Colonic mucosa (tissue), 4 donors: ENCODE results near the gene COX4I2. TPM values are rescaled to one million over a fixed set of nuclear protein-coding genes. Genes with fewer than 3 reads are reported as not detected.
A peak's percentile ranks its signal among the peaks of the same experiment; 100 is the strongest.

Experiments used
- DNase-seq: peaks from one replicate; pipeline ENCODE4 v3.0.0-alpha.2; 2020
- H3K27ac ChIP-seq: fragments of 200-600 bp; one replicate; pipeline ENCODE4 v1.8.0; 2021
- H3K27me3 ChIP-seq: fragments of 200-600 bp; one replicate; pipeline ENCODE4 v1.8.0; 2021
- H3K36me3 ChIP-seq: fragments of 200-600 bp; one replicate; pipeline ENCODE4 v1.8.0; 2021
- H3K4me1 ChIP-seq: fragments of 200-600 bp; one replicate; pipeline ENCODE4 v1.8.0; 2021; ENCODE audit warnings: mild to moderate bottlenecking
- H3K4me3 ChIP-seq: fragments of 200-600 bp; one replicate; pipeline ENCODE4 v1.8.0; 2021
- H3K9ac ChIP-seq, 2 donors: one replicate each; pipeline ENCODE4 v1.7.0; 2013; ENCODE audit warnings: control low read depth in 2 of 2, low read depth in 2 of 2, low read length in 2 of 2
- H3K9me3 ChIP-seq: fragments of 200-600 bp; one replicate; pipeline ENCODE4 v1.8.0; 2021
- intact Hi-C: fragments of 100-400 bp; cut with DNase I; formaldehyde crosslinking; loops from one replicate; pipeline ENCODE4 v1.14.1; 2022
- total RNA-seq, 2 donors: library from RNA; stranded (reverse); fragmentation: NEBNext Ultra II Directional in 1 of 2; extraction: Animal tissue kit (Norgen Biotek cat#: 25700) in 1 of 2; gene quantifications; one replicate each; pipeline ENCODE4 v1.2.1, GENCODE V29; 2021
- TF ChIP-seq, protein P1 (sequence below): fragments of 200-600 bp; IDR thresholded peaks from one replicate; pipeline ENCODE4 v1.8.0; 2022; ENCODE audit warnings: antibody characterized with exemption, mild to moderate bottlenecking
- donor health status: healthy.
- donor health status: DM: no; HTN: no; CAD: no.
- donor health status: DM: no; HTN: no; CAD: no.

COX4I2 gene
- total RNA-seq, result under 1 TPM in 1 of 2 donors, not detected in 1; 0.52 TPM

DNA sequence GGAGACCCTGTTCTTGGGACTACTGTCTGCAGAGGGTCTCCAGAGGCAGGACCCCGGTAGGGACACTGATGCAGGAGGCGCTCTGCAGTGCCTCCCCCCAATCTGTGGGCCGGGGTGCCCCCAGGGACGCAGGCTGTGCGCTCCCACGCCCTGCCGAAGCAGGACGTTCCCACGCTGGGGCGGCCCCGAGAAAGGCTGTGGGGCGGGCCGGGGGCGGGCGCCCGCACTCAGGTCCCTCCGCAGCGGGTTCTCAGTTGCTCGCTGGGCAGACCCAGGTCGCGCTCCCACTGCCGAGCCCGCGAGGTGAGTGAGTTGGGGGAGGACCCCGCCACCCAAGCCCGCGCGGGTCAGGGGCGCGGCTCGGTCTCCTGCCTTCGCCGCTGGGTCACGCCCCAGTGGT lies at the start of gene COX4I2:
COX4I2 (plus strand) TSS at position 253 of the 400 bp plus-strand sequence. CDS start 1,106 bp downstream, outside the sequence.
- intact Hi-C loops, result loop anchor here (10.0 kb wide), 1 partner anchor 87 kb away; the partner anchor contains the start of gene BCL2L1

DNA sequence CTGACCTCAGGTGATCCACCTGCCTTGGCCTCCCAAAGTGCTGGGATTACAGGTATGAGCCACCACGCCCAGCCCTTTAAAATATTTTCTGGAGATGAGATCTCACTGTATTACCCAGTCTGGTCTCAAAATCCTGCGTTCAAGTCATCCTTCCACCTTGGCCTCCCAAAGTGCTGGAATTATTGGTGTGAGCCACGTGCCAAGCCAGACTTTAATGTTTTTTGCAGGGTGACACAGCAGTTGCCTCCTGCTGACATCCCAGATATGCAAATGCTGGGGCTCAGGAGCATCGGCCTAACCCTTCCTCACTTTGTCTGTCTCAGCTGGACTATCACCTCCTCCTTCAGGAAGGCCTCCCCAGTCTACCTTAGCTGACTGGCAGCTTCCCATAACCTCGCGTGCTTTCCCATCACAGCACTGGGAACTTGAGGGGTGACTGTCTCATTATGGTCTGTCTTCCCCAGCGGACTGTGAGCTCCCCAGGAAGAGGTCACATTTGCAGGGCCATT lies 46.9 kb upstream of the COX4I2 start:
- TF ChIP-seq, protein P1, sequence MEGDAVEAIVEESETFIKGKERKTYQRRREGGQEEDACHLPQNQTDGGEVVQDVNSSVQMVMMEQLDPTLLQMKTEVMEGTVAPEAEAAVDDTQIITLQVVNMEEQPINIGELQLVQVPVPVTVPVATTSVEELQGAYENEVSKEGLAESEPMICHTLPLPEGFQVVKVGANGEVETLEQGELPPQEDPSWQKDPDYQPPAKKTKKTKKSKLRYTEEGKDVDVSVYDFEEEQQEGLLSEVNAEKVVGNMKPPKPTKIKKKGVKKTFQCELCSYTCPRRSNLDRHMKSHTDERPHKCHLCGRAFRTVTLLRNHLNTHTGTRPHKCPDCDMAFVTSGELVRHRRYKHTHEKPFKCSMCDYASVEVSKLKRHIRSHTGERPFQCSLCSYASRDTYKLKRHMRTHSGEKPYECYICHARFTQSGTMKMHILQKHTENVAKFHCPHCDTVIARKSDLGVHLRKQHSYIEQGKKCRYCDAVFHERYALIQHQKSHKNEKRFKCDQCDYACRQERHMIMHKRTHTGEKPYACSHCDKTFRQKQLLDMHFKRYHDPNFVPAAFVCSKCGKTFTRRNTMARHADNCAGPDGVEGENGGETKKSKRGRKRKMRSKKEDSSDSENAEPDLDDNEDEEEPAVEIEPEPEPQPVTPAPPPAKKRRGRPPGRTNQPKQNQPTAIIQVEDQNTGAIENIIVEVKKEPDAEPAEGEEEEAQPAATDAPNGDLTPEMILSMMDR, result no peak
- no peak for DNase-seq
- Histone ChIP-seq H3K4me1 (peaks cover 6% of the 10 kb centered on the region), H3K9me3 (no peaks in the 10 kb centered on the region), H3K27ac (no peak overlapping the region), H3K9ac (no peak overlapping the region), H3K27me3 (no peaks in the 10 kb centered on the region), H3K4me3 (no peak overlapping the region), H3K36me3 (no peaks in the 10 kb centered on the region)
- intact Hi-C loops, result no loop called here

More for the DNA sequence above, at the start of gene COX4I2:
- no peak within 1 kb of the TSS for H3K4me3 ChIP-seq
- TF ChIP-seq, protein P1, result no peak
- no peaks in the 10 kb centered on the region for H3K4me1 ChIP-seq
- H3K27ac ChIP-seq, result no peak within 1 kb of the TSS
- H3K27me3 ChIP-seq, result no peaks in the 10 kb centered on the region
- no peaks in the 10 kb centered on the region for H3K36me3 ChIP-seq
- no peaks in the 10 kb centered on the region for H3K9me3 ChIP-seq
- H3K9ac ChIP-seq, result no peak within 1 kb of the TSS
- no peak for DNase-seq

DNA sequence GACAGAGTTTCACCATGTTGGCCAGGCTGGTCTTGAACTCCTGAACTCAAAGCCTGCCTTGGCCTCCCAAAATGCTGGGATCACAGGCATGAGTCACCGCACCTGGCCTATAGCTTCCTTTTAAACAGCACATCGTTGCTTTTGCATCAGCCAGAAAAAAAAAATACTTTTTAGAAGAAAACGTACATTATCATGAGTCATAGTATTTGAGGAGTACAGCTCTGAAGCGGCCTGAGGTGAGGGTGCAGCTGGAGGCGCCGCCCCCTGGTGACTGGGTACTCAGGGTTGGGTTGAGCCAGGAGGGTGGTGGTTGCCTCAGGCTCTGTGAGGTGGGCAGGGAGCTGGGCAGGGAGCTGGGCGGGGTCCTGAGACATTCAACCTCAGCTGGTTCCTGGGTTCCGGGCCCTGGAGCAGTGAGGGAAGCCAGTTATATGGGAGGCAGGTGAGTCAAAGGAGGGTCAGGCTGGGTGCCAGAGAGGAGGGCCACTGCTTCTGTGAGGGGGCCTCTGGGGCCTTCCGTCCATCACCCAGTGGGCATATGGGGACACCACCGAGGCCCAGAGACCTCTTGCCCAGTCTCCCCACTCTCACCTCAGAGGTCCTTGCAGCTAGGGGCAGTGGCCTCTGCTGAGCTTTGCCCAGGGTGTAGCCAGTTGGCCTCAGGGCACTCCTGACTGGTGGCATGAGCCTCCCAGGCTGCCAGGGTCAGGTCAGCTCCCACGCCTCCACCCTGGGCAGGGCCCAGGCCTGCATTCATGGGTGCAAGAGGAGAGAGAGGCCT lies 44.3 kb upstream of the COX4I2 start:
- intact Hi-C loops, result no loop called here
- peaks cover 16% of the 10 kb centered on the region for H3K4me1 ChIP-seq
- TF ChIP-seq, protein P1, result no peak
- peak overlapping the region; percentile 76 for H3K27ac ChIP-seq
- H3K27me3 ChIP-seq, result no peaks in the 10 kb centered on the region
- H3K9me3 ChIP-seq, result no peaks in the 10 kb centered on the region
- H3K36me3 ChIP-seq, result no peaks in the 10 kb centered on the region
- H3K9ac ChIP-seq, result peak overlapping the region; percentile 19 to 84
- DNase-seq, result peak; percentile 94
- H3K4me3 ChIP-seq, result no peak overlapping the region

DNA sequence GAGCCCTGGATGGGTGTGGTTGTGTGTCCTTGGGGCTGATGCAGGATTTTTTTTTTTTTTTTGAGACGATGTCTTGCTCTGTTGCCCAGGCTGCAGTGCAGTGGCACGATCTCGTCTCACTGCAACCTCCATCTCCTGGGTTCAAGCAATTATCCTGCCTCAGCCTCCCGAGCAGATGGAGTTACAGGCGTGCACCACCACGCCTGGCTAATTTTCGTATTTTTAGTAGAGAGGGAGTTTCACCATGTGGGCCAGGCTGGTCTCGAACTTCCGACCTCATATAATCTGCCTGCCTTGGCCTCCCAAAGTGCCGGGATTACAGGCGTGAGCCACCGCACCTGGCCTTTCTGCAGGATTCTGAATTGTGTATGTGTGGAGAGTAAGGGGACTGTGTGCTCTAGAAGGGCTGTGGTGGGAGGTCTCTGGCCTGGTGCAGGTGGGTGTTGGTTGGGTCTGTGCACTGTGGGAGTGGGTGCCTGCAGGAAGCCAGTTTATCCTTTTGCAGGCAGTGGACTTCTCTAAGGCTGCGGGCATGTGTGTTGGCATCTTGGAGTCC lies 43.6 kb upstream of the COX4I2 start:
- no peak for DNase-seq
- peak overlapping the region; percentile 59 to 84 for H3K9ac ChIP-seq
- intact Hi-C loops, result no loop called here
- H3K36me3 ChIP-seq, result no peaks in the 10 kb centered on the region
- no peaks in the 10 kb centered on the region for H3K27me3 ChIP-seq
- H3K9me3 ChIP-seq, result no peaks in the 10 kb centered on the region
- TF ChIP-seq, protein P1, result no peak
- peak overlapping the region; percentile 76 for H3K27ac ChIP-seq
- peaks cover 16% of the 10 kb centered on the region for H3K4me1 ChIP-seq
- H3K4me3 ChIP-seq, result no peak overlapping the region

DNA sequence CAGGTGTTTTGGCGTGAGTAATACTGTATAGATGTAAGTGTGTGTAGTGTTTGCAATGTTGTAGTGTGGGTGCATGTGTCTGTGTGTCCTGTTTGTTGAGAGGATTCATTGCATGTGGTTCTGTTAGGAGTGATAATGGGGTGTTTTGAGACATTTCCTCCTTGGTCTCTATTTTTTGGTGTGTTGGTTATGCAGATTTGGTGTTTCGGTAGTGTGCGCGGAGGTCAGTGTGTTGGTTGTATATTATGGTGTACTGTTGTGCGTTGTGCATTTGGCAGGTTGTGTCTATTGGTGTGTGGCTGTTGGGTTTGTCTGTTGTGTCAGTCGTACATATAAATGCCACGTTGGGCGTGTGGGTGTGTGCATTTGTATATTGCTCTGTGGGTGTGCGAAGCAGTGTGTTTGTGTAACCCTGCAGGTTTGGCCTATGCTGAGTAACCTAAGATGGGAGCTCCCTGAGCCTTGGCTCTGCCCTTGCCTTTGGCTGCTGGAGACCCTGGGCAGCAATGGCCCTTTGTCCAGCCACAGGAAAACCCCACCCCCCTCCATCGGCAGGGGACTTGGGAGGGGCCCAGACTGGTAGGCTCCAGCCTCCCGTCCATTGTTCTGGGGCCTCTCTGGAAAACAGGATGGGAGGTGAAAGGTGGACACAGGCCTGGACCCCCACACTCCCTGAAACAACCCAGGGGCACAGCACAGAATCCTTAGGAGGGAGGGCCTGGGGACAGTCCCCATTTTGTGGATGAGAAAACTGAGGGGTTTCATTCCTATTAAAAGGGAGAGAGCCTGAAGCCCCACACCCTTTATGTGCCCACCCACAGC lies 42.9 kb upstream of the COX4I2 start:
- intact Hi-C loops, result no loop called here
- Histone ChIP-seq H3K27ac (peak overlapping the region; percentile 76), H3K9me3 (no peaks in the 10 kb centered on the region), H3K4me1 (peaks cover 16% of the 10 kb centered on the region), H3K9ac (peak overlapping the region; percentile 44 to 60), H3K4me3 (no peak overlapping the region), H3K36me3 (no peaks in the 10 kb centered on the region), H3K27me3 (no peaks in the 10 kb centered on the region)
- DNase-seq, result peak; percentile 57
- TF ChIP-seq, protein P1, result no peak
